HFFc6 (cell line): ENCODE measurements around the gene ZSCAN5A. TPM values are rescaled to one million over a fixed set of nuclear protein-coding genes. Genes with fewer than 3 reads are reported as not detected.
"Not testable (repeated sequence)": the region's sequence is repeated elsewhere in the genome, so short reads cannot be mapped to it uniquely, and the experiment has no call there.

Experiments used
- DNase-seq: peaks from one replicate; pipeline ENCODE4 v3.0.0-alpha.2; 2018
- H3K27ac Mint-ChIP-seq: 2 replicates; pipeline ENCODE4 v1.8.0; 2020; ENCODE audit warnings: mild to moderate bottlenecking, mixed read lengths
- H3K27me3 Mint-ChIP-seq: 2 replicates; pipeline ENCODE4 v1.8.0; 2021; ENCODE audit warnings: mild to moderate bottlenecking, moderate library complexity, mixed read lengths; ENCODE audit not compliant: insufficient read depth
- H3K36me3 Mint-ChIP-seq: 2 replicates; pipeline ENCODE4 v1.8.0; 2021; ENCODE audit warnings: low read depth, mixed read lengths
- H3K4me1 Mint-ChIP-seq: 2 replicates; pipeline ENCODE4 v1.8.0; 2020; ENCODE audit warnings: low read depth, mixed read lengths
- H3K4me3 Mint-ChIP-seq: 2 replicates; pipeline ENCODE4 v1.8.0; 2020; ENCODE audit warnings: mild to moderate bottlenecking, moderate library complexity, mixed read lengths
- H3K9me3 Mint-ChIP-seq: 2 replicates; pipeline ENCODE4 v1.8.0; 2020; ENCODE audit warnings: mild to moderate bottlenecking, mixed read lengths
- CTCF ChIP-seq: fragments of 200-600 bp; sonication (generic); IDR thresholded peaks from 2 replicates; pipeline ENCODE4 v1.5.0; 2021; ENCODE audit warnings: antibody characterized with exemption, mild to moderate bottlenecking
- total RNA-seq, 6 experiments: library from RNA; stranded (reverse); fragmentation: NEBNext Ultra II Directional; extraction: Animal tissue kit (Norgen Biotek cat#: 25700); gene quantifications; 2 replicates in 1 of 6; 3 replicates in 5 of 6; pipeline ENCODE4 v1.2.3, GENCODE V29; 2021

Gene ZSCAN5A
- total RNA-seq, 6 experiments from 2014 or later, result 5.0 to 6.8 (median 5.8) TPM

GRCh38 chr19:56258272-56258671 is 56.4 kb downstream of the ZSCAN5A start:
- no peak for TF ChIP-seq CTCF
- Mint-ChIP-seq H3K4me3 (no peak overlapping the region), H3K27ac (no peak overlapping the region), H3K4me1 (no peaks in the 10 kb centered on the region), H3K36me3 (peaks cover 5% of the 10 kb centered on the region), H3K27me3 (peaks cover 8% of the 10 kb centered on the region), H3K9me3 (no peaks in the 10 kb centered on the region)
- no peak for DNase-seq

GRCh38 chr19:56253737-56254136 is 60.9 kb downstream of the ZSCAN5A start:
- H3K4me3 Mint-ChIP-seq, result no peak overlapping the region
- peak; percentile 71 for TF ChIP-seq CTCF
- DNase-seq, result peak; percentile 70
- peaks cover 8% of the 10 kb centered on the region for H3K27me3 Mint-ChIP-seq
- H3K4me1 Mint-ChIP-seq, result no peaks in the 10 kb centered on the region
- H3K36me3 Mint-ChIP-seq, result peaks cover 5% of the 10 kb centered on the region
- no peak overlapping the region for H3K27ac Mint-ChIP-seq
- H3K9me3 Mint-ChIP-seq, result peaks cover 5% of the 10 kb centered on the region; the same call in 1 of the 2 replicates

- peaks cover 3% of the 10 kb centered on the region for H3K27me3 Mint-ChIP-seq
- no peaks in the 10 kb centered on the region for H3K4me1 Mint-ChIP-seq
- H3K36me3 Mint-ChIP-seq, result no peaks in the 10 kb centered on the region; the same call in none of the 2 replicates
- H3K27ac Mint-ChIP-seq, result no peak overlapping the region; the same call in 1 of the 2 replicates
- H3K9me3 Mint-ChIP-seq, result peaks cover 5% of the 10 kb centered on the region; the same call in 1 of the 2 replicates
- H3K4me3 Mint-ChIP-seq, result no peak overlapping the region
- peak; percentile 59 for DNase-seq
- peak; percentile 89 for TF ChIP-seq CTCF
These were observed 61.8 kb downstream of the ZSCAN5A start for GRCh38 chr19:56252699-56253422.

GRCh38 chr19:56248736-56249338 is 65.8 kb downstream of the ZSCAN5A start:
- Mint-ChIP-seq H3K4me1 (peaks cover 12% of the 10 kb centered on the region), H3K9me3 (peaks cover 25% of the 10 kb centered on the region), H3K36me3 (peaks cover 18% of the 10 kb centered on the region)
- not testable (repeated sequence) for H3K4me3 Mint-ChIP-seq, H3K27ac Mint-ChIP-seq, H3K27me3 Mint-ChIP-seq, DNase-seq

- Mint-ChIP-seq H3K4me1 (peaks cover 12% of the 10 kb centered on the region), H3K9me3 (peaks cover 41% of the 10 kb centered on the region), H3K36me3 (peaks cover 32% of the 10 kb centered on the region)
- not testable (repeated sequence) for H3K27me3 Mint-ChIP-seq, H3K4me3 Mint-ChIP-seq, DNase-seq, H3K27ac Mint-ChIP-seq
These were observed 68.9 kb downstream of the ZSCAN5A start for GRCh38 chr19:56245764-56246163.

- H3K9me3 Mint-ChIP-seq, result peaks cover 41% of the 10 kb centered on the region
- peak; percentile 21 for DNase-seq
- H3K27me3 Mint-ChIP-seq, result peaks cover 1% of the 10 kb centered on the region; the same call in 1 of the 2 replicates
- H3K27ac Mint-ChIP-seq, result no peak overlapping the region; the same call in 1 of the 2 replicates
- H3K36me3 Mint-ChIP-seq, result peaks cover 32% of the 10 kb centered on the region
- no peak overlapping the region for H3K4me3 Mint-ChIP-seq
- H3K4me1 Mint-ChIP-seq, result peaks cover 12% of the 10 kb centered on the region
- TF ChIP-seq CTCF, result no peak
These were observed 69.4 kb downstream of the ZSCAN5A start for GRCh38 chr19:56245121-56245740.
